A673 (cell line): ENCODE data around the gene STK11. TPM values are rescaled to one million over a fixed set of nuclear protein-coding genes. Genes with fewer than 3 reads are reported as not detected.

Experiments used
- BruUV-seq: library from RNA; stranded (reverse); fragments of 400-500 nt; replicated peaks from 2 replicates; lab custom pipeline; 2021; lab: Mats Ljungman, UMichigan
- CTCF ChIA-PET: fragments of 300-600 bp; sonication (Branson Sonifier 250); formaldehyde crosslinking; loops from one replicate; lab custom pipeline; 2022; ENCODE audit warnings: antibody characterized with exemption; lab: Charles Lee
- POLR2A ChIA-PET: fragments of 300-600 bp; sonication (Branson Sonifier 250); formaldehyde crosslinking; loops from one replicate; lab custom pipeline; 2022; ENCODE audit warnings: antibody characterized with exemption; ENCODE audit not compliant: low non-redundant PET; lab: Charles Lee
- DNase-seq: peaks from one replicate; pipeline ENCODE4 v3.0.0-alpha.2; 2015; ENCODE audit warnings: low spot score
- H3K27ac ChIP-seq: fragments of 200-600 bp; sonication (generic); 2 replicates; pipeline ENCODE4 v1.5.1; 2016; ENCODE audit warnings: mixed run types, low read depth, mild to moderate bottlenecking, mixed read lengths, antibody characterized with exemption, low read length; ENCODE audit not compliant: poor library complexity, severe bottlenecking
- H3K27me3 ChIP-seq: fragments of 200-600 bp; sonication (generic); replicated peaks from 2 replicates; pipeline ENCODE4 v1.6.1; 2017; ENCODE audit warnings: mixed run types, low read depth, mild to moderate bottlenecking, mixed read lengths, antibody characterized with exemption, low read length; ENCODE audit not compliant: insufficient read depth, poor library complexity
- H3K36me3 ChIP-seq: fragments of 200-600 bp; sonication (generic); 2 replicates; pipeline ENCODE4 v1.6.1; 2016; ENCODE audit warnings: mixed run types, mild to moderate bottlenecking, mixed read lengths, antibody characterized with exemption, low read length; ENCODE audit not compliant: insufficient read depth, poor library complexity, severe bottlenecking
- H3K4me1 ChIP-seq: fragments of 200-600 bp; sonication (generic); 2 replicates; pipeline ENCODE4 v1.6.1; 2017; ENCODE audit warnings: mixed run types, mild to moderate bottlenecking, mixed read lengths, antibody characterized with exemption, low read length; ENCODE audit not compliant: insufficient read depth, poor library complexity, severe bottlenecking
- H3K4me3 ChIP-seq: fragments of 200-600 bp; sonication (generic); 2 replicates; pipeline ENCODE4 v1.5.1; 2016; ENCODE audit warnings: low read depth, mixed run types, mild to moderate bottlenecking, mixed read lengths, low read length; ENCODE audit not compliant: poor library complexity, severe bottlenecking
- H3K9me3 ChIP-seq: fragments of 200-600 bp; sonication (generic); 2 replicates; pipeline ENCODE4 v1.6.1; 2016; ENCODE audit warnings: mixed run types, low read depth, mild to moderate bottlenecking, mixed read lengths, antibody characterized with exemption, low read length; ENCODE audit not compliant: poor library complexity, severe bottlenecking
- CTCF ChIP-seq: fragments of 300-800, 200-600 bp; sonication (generic); conservative IDR thresholded peaks from 2 replicates; pipeline ENCODE4 v1.5.1; 2017; ENCODE audit warnings: low read depth, mild to moderate bottlenecking, antibody characterized with exemption, low read length, moderate library complexity, mixed read lengths
- EZH2 ChIP-seq: fragments of 200-600 bp; sonication (generic); IDR thresholded peaks from 2 replicates; pipeline ENCODE4 v1.6.1; 2017; ENCODE audit warnings: borderline replicate concordance, low read depth, mild to moderate bottlenecking, mixed read lengths, antibody characterized with exemption, low read length; ENCODE audit not compliant: poor library complexity, severe bottlenecking
- intact Hi-C: fragments of 100-400 bp; cut with micrococcal nuclease; formaldehyde crosslinking; loops from one replicate; pipeline ENCODE4 v1.10.0; 2022; ENCODE audit not compliant: unreplicated experiment
- total RNA-seq: library from RNA; stranded (reverse); gene quantifications from 2 replicates; pipeline ENCODE4 v1.2.3, GENCODE V29; 2021

The STK11 gene
- total RNA-seq, 1 experiment from 2014 or later, result 64.9 TPM

- Histone ChIP-seq H3K4me3 (peak overlapping the region; percentile 98), H3K27me3 (no peaks in the 10 kb centered on the region), H3K9me3 (no peaks in the 10 kb centered on the region), H3K36me3 (peaks cover 7% of the 10 kb centered on the region), H3K27ac (peak overlapping the region; percentile 95), H3K4me1 (peaks cover 55% of the 10 kb centered on the region)
- POLR2A ChIA-PET, result no interaction called here
- CTCF ChIA-PET, result interaction anchor here (0.5 to 1.0 kb wide), 4 partner anchors 12 to 710 kb away, joined by 3 to 5 read pairs (median 4); no protein-coding TSS in a partner anchor
- no TSS peak for BruUV-seq
- no peak for DNase-seq
- TF ChIP-seq EZH2 (no peak), CTCF (no peak)
- intact Hi-C loops, result loop anchor here (2.0 to 10.0 kb wide), 4 partner anchors 216 to 376 kb away; partner anchors contain the start of genes CNN2, RNU6-2, TMEM259 and WDR18
Measured at GRCh38 chr19:1240925-1241324, 35.3 kb downstream of the STK11 start.

GRCh38 chr19:1241417-1242095 is 36.0 kb downstream of the STK11 start, which contains the start of gene ATP5F1D:
TSS of gene ATP5F1D (plus strand) at chr19:1241751. CDS start at chr19:1241851, 100 bp downstream.
- Histone ChIP-seq H3K27ac (peak within 1 kb of the TSS; percentile 95), H3K9me3 (no peaks in the 10 kb centered on the region), H3K36me3 (peaks cover 7% of the 10 kb centered on the region), H3K4me1 (peaks cover 49% of the 10 kb centered on the region), H3K4me3 (peak within 1 kb of the TSS; percentile 98), H3K27me3 (no peaks in the 10 kb centered on the region)
- intact Hi-C loops, result loop anchor here (2.0 to 10.0 kb wide), 4 partner anchors 217 to 377 kb away; partner anchors contain the start of genes CNN2, RNU6-2, TMEM259 and WDR18
- TF ChIP-seq CTCF, result no peak
- peak; percentile 97 for DNase-seq
- CTCF ChIA-PET, result interaction anchor here (0.6 to 1.0 kb wide), 3 partner anchors 11 to 128 kb away, joined by 3 to 5 read pairs (median 4); no protein-coding TSS in a partner anchor
- no TSS peak for BruUV-seq
- POLR2A ChIA-PET, result no interaction called here

- BruUV-seq, result TSS peak; percentile 24
- peak; percentile 94 for DNase-seq
- CTCF ChIA-PET, result interaction anchor here (0.5 to 1.8 kb wide), 21 partner anchors 9 to 388 kb away, joined by 3 to 149 read pairs (median 4); partner anchors contain the start of genes CIRBP, FAM174C and WDR18
- peak overlapping the region; percentile 11 for H3K4me3 ChIP-seq
- no peaks in the 10 kb centered on the region for H3K27me3 ChIP-seq
- POLR2A ChIA-PET, result interaction anchor here (0.6 to 2.3 kb wide), 4 partner anchors 9 to 25 kb away, joined by 3 to 36 read pairs (median 9); partner anchors contain the start of gene CIRBP
- peaks cover 39% of the 10 kb centered on the region for H3K4me1 ChIP-seq
- intact Hi-C loops, result loop anchor here (5.0 to 10.0 kb wide), 3 partner anchors 219 to 379 kb away; partner anchors contain the start of genes CNN2, RNU6-2 and TMEM259
- peaks cover 7% of the 10 kb centered on the region for H3K36me3 ChIP-seq
- TF ChIP-seq EZH2 (no peak), CTCF (peak; percentile 97)
- H3K27ac ChIP-seq, result peak overlapping the region; percentile 95
- H3K9me3 ChIP-seq, result no peaks in the 10 kb centered on the region
Measured at GRCh38 chr19:1243768-1244692, 38.5 kb downstream of the STK11 start.
